ENCODE data around the gene NDUFA7.
A peak's percentile ranks its signal among the peaks of the same experiment; 100 is the strongest.

GRCh38 chr19:8363803-8364771 lies 42.9 kb upstream of the NDUFA7 start, which contains the start of gene ANGPTL4:
- TF ChIP-seq, protein P1, sequence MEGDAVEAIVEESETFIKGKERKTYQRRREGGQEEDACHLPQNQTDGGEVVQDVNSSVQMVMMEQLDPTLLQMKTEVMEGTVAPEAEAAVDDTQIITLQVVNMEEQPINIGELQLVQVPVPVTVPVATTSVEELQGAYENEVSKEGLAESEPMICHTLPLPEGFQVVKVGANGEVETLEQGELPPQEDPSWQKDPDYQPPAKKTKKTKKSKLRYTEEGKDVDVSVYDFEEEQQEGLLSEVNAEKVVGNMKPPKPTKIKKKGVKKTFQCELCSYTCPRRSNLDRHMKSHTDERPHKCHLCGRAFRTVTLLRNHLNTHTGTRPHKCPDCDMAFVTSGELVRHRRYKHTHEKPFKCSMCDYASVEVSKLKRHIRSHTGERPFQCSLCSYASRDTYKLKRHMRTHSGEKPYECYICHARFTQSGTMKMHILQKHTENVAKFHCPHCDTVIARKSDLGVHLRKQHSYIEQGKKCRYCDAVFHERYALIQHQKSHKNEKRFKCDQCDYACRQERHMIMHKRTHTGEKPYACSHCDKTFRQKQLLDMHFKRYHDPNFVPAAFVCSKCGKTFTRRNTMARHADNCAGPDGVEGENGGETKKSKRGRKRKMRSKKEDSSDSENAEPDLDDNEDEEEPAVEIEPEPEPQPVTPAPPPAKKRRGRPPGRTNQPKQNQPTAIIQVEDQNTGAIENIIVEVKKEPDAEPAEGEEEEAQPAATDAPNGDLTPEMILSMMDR (IDR thresholded peaks at IDR 0.05), result peak in 3 of 6 experiments; percentile 11 to 32 (median 14)
- TF ChIP-seq POLR2A (IDR thresholded peaks at IDR 0.05), result peak in 2 of 4 donors; percentile 21 to 80

Data from esophagus squamous epithelium (tissue), 4 donors.